ENCODE results near the gene LRRC8C. TPM values are rescaled to one million over a fixed set of nuclear protein-coding genes. Genes with fewer than 3 reads are reported as not detected.

Gene LRRC8C
- total RNA-seq, 2 donors from 2014 or later: 15.8 to 25.4 TPM

DNA sequence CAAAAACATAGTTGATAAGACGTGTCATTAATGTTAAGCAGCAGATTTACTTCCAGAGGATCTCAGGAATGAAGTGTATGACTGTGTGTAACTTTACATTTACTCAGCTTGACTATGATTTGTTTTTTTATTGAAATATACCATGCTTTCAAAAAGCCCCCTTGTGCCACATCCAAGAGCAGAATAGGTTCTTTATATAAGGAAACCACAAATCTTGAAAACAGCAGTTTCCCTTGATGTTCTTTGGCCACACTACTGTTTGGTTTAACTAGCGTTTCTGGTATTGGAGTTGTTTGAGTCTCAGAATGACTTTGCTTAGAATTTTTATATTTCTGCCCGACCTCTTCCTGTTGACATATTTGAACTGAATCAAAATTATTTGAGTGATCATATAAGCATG lies 25.0 kb downstream of the LRRC8C start:
- peaks cover 55 to 76% of the 10 kb centered on the region in 2 donors for H3K4me1 Mint-ChIP-seq (ENCODE audit: low read depth in 2 of 2)
- no peak for DNase-seq (ENCODE audit: low spot score)
- peaks cover 18% of the 10 kb centered on the region for H3K36me3 Mint-ChIP-seq
- ATAC-seq: peak; percentile 64 to 84
- no peaks in the 10 kb centered on the region for H3K9me3 Mint-ChIP-seq
- H3K27me3 Mint-ChIP-seq: no peaks in the 10 kb centered on the region
- peak overlapping the region; percentile 65 to 72 for H3K27ac Mint-ChIP-seq
- H3K4me3 Mint-ChIP-seq: peak overlapping the region; percentile 49

DNA sequence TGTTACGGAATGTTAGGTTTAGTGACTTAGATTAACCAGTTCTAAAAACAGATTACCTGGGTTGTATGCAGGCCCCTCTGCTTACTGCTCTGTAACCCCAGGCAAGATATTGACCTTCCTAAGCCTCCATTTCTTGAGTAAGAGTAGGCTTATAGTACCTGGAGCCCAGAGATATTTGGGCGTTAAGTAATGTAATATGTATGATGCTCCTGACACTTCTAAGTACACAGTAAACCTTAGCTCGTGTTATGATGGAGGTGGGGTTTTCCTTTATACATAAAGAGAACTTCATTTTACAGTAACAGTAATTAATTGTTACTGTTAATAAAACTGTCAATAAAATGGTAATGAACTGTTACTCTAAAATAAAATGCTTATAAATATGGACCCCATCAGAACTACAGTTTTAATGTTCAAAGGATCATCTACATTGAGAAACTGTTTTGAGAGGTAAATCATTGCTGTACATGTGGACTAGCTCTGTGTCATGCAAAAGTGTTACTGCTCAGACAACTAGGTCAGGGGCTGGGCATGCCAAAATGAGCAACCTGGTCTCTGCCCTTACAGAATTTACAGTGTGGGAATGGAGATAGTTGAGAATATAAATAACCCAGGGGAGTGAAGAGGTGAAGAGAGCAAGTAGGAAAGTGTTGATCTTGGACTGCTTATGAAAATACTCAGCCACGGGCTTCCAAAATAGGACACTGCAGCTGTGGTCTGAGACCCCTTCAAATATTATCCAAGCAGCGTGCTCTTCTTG lies 26.6 kb downstream of the LRRC8C start:
- peaks cover 26% of the 10 kb centered on the region for H3K36me3 Mint-ChIP-seq
- H3K27me3 Mint-ChIP-seq: no peaks in the 10 kb centered on the region
- H3K27ac Mint-ChIP-seq: peak overlapping the region; percentile 61 to 72
- no peak for DNase-seq (ENCODE audit: low spot score)
- H3K4me3 Mint-ChIP-seq: peak overlapping the region; percentile 11
- peak in 1 of 2 donors; percentile 61 for ATAC-seq
- peaks cover 62 to 75% of the 10 kb centered on the region in 2 donors for H3K4me1 Mint-ChIP-seq (ENCODE audit: low read depth in 2 of 2)
- no peaks in the 10 kb centered on the region for H3K9me3 Mint-ChIP-seq

GRCh38 chr1:89660224-89661061 lies 27.5 kb downstream of the LRRC8C start:
- peaks cover 59 to 73% of the 10 kb centered on the region in 2 donors for H3K4me1 Mint-ChIP-seq (ENCODE audit: low read depth in 2 of 2)
- H3K9me3 Mint-ChIP-seq: no peaks in the 10 kb centered on the region
- peaks cover 31% of the 10 kb centered on the region for H3K36me3 Mint-ChIP-seq
- no peaks in the 10 kb centered on the region for H3K27me3 Mint-ChIP-seq
- ATAC-seq (no peak), DNase-seq (ENCODE audit: low spot score) (no peak)
- H3K27ac Mint-ChIP-seq: peak overlapping the region; percentile 61 to 72
- peak overlapping the region; percentile 29 for H3K4me3 Mint-ChIP-seq

- peak overlapping the region in 1 of 2 donors; percentile 32 for H3K27ac Mint-ChIP-seq
- no peak for DNase-seq (ENCODE audit: low spot score)
- H3K4me1 Mint-ChIP-seq (ENCODE audit: low read depth in 2 of 2): peaks cover 60 to 75% of the 10 kb centered on the region in 2 donors
- H3K36me3 Mint-ChIP-seq: peaks cover 28% of the 10 kb centered on the region
- H3K9me3 Mint-ChIP-seq: no peaks in the 10 kb centered on the region
- no peaks in the 10 kb centered on the region for H3K27me3 Mint-ChIP-seq
- no peak for ATAC-seq
- no peak overlapping the region for H3K4me3 Mint-ChIP-seq
These were observed 33.0 kb downstream of the LRRC8C start for GRCh38 chr1:89665941-89666340.

GRCh38 chr1:89666640-89667039 lies 33.7 kb downstream of the LRRC8C start:
- H3K27me3 Mint-ChIP-seq: no peaks in the 10 kb centered on the region
- DNase-seq (ENCODE audit: low spot score): no peak
- no peak overlapping the region for H3K4me3 Mint-ChIP-seq
- H3K4me1 Mint-ChIP-seq (ENCODE audit: low read depth in 2 of 2): peaks cover 60 to 75% of the 10 kb centered on the region in 2 donors
- H3K27ac Mint-ChIP-seq: peak overlapping the region in 1 of 2 donors; percentile 32
- peaks cover 21% of the 10 kb centered on the region for H3K36me3 Mint-ChIP-seq
- H3K9me3 Mint-ChIP-seq: no peaks in the 10 kb centered on the region
- no peak for ATAC-seq

DNA sequence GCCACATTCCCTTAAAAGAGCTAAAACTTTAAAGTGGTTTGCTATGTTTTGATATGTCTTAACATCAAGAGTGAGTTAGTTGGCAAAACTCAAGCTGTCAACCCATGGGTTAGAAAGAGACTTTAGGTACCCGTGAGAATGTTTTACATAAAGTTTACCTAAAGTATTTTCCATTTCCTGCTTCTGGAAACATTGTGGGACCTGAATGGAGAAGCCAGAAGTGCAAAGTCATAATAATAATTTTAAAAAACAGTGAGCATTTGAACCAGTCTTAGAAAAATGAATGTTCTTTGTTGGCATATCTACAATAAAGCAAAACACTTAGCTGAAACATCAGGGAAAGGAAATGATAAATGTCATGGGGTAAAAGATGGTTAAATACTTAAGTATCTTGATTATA lies 34.8 kb downstream of the LRRC8C start:
- Mint-ChIP-seq H3K27ac (peak overlapping the region in 1 of 2 donors; percentile 28), H3K9me3 (no peaks in the 10 kb centered on the region), H3K36me3 (peaks cover 13% of the 10 kb centered on the region), H3K27me3 (no peaks in the 10 kb centered on the region), H3K4me3 (no peak overlapping the region), H3K4me1 (ENCODE audit: low read depth in 2 of 2) (peaks cover 58 to 75% of the 10 kb centered on the region in 2 donors)
- no peak for ATAC-seq
- no peak for DNase-seq (ENCODE audit: low spot score)

DNA sequence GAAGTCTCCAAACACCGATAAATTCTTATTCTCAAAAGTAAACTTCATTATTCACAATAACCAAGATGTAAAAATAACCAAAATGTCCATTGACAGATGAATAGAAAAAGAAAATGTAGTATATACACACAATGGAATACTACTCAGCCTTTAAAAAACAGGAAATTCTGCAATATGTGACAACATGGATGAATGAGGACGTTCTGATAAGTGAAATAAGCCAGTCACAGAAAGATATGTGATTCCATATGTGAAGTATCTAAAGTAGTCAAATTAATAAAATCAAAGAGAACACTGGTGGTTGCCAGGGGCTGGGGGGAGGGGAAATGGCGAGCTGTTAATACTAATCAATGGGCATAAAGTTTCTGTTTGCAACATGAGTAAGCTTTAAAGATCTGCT lies 36.0 kb downstream of the LRRC8C start:
- Mint-ChIP-seq H3K27me3 (no peaks in the 10 kb centered on the region), H3K36me3 (peaks cover 10% of the 10 kb centered on the region), H3K4me3 (peak overlapping the region; percentile 73), H3K9me3 (no peaks in the 10 kb centered on the region), H3K4me1 (ENCODE audit: low read depth in 2 of 2) (peaks cover 58 to 79% of the 10 kb centered on the region in 2 donors), H3K27ac (peak overlapping the region; percentile 71 to 81)
- DNase-seq (ENCODE audit: low spot score) (no peak), ATAC-seq (no peak)

DNA sequence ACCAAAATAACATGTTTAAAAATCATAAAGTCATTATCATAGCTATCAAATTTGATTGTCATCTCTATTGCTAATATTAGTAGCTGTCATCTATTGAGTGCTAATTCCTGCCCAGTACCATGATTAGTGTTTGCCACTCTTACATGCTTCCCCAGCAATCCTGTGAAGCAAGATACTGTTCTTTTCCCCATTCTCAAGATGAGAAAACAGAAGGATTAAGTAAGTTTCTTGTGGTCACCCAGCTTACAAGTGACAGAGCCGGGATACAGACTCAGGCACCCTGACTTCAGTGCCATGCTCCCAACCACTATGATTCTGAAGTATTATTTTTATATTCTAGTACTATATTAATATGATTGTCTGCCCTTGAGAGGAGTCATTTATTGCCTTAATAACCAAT lies 36.5 kb downstream of the LRRC8C start:
- H3K4me3 Mint-ChIP-seq: peak overlapping the region; percentile 73
- no peaks in the 10 kb centered on the region for H3K9me3 Mint-ChIP-seq
- no peaks in the 10 kb centered on the region for H3K27me3 Mint-ChIP-seq
- H3K36me3 Mint-ChIP-seq: peaks cover 5% of the 10 kb centered on the region
- ATAC-seq: no peak
- H3K4me1 Mint-ChIP-seq (ENCODE audit: low read depth in 2 of 2): peaks cover 53 to 76% of the 10 kb centered on the region in 2 donors
- DNase-seq (ENCODE audit: low spot score): no peak
- peak overlapping the region; percentile 71 to 81 for H3K27ac Mint-ChIP-seq

DNA sequence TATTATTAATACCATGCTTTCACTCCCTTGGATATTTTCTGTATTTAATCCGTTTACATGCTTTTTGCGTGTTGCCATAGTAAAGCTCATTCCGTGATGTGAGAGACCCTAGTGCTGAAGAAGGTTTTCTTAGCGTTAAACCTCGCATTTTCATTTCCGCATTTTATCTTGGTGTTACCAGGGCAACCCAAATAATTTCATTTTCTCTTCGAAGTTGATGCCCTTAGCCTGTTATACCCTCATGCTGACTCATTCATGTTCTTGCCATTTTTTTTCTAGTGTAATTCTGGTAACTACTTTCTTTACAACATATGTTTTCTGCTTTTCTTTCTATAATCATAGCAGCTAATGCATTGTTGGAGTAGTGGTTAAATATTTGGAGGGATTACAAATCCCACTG lies 37.2 kb downstream of the LRRC8C start:
- H3K27ac Mint-ChIP-seq: peak overlapping the region; percentile 71 to 81
- DNase-seq (ENCODE audit: low spot score): no peak
- no peaks in the 10 kb centered on the region for H3K36me3 Mint-ChIP-seq
- H3K27me3 Mint-ChIP-seq: no peaks in the 10 kb centered on the region
- peak; percentile 90 for ATAC-seq
- H3K4me3 Mint-ChIP-seq: peak overlapping the region; percentile 73
- peaks cover 46 to 76% of the 10 kb centered on the region in 2 donors for H3K4me1 Mint-ChIP-seq (ENCODE audit: low read depth in 2 of 2)
- H3K9me3 Mint-ChIP-seq: no peaks in the 10 kb centered on the region

DNA sequence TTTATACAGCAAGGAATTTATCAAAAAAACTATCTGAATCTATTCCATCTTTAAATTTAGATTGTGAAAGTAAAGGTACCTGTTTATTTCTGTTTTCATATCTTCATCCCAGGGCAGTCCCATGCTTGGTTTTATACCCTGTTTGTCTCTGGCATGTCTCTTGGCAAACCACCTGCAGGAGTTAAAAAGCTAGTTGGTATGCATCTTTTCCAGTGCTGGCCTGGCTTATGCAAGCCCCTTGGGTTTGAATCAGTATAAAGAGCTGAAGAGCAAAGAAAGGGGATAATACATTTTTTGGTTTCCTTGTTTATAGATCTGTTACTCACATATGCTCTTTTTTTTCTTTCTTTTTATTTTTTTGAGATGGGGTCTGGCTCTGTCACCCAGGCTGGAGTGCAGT lies 37.8 kb downstream of the LRRC8C start:
- Mint-ChIP-seq H3K27ac (peak overlapping the region; percentile 71 to 81), H3K27me3 (no peaks in the 10 kb centered on the region), H3K36me3 (no peaks in the 10 kb centered on the region), H3K9me3 (no peaks in the 10 kb centered on the region), H3K4me1 (ENCODE audit: low read depth in 2 of 2) (peaks cover 51 to 80% of the 10 kb centered on the region in 2 donors), H3K4me3 (peak overlapping the region; percentile 45)
- ATAC-seq: no peak
- DNase-seq (ENCODE audit: low spot score): no peak

GRCh38 chr1:89671775-89672488 lies 39.0 kb downstream of the LRRC8C start:
- Mint-ChIP-seq H3K4me3 (peak overlapping the region; percentile 3), H3K4me1 (ENCODE audit: low read depth in 2 of 2) (peaks cover 48 to 75% of the 10 kb centered on the region in 2 donors), H3K36me3 (no peaks in the 10 kb centered on the region), H3K9me3 (no peaks in the 10 kb centered on the region), H3K27ac (peak overlapping the region; percentile 71 to 81), H3K27me3 (no peaks in the 10 kb centered on the region)
- no peak for ATAC-seq
- no peak for DNase-seq (ENCODE audit: low spot score)

- H3K4me3 Mint-ChIP-seq: no peak overlapping the region
- DNase-seq (ENCODE audit: low spot score): no peak
- H3K9me3 Mint-ChIP-seq: no peaks in the 10 kb centered on the region
- H3K27me3 Mint-ChIP-seq: no peaks in the 10 kb centered on the region
- peak overlapping the region; percentile 34 to 71 for H3K27ac Mint-ChIP-seq
- no peaks in the 10 kb centered on the region for H3K36me3 Mint-ChIP-seq
- no peak for ATAC-seq
- peaks cover 45 to 68% of the 10 kb centered on the region in 2 donors for H3K4me1 Mint-ChIP-seq (ENCODE audit: low read depth in 2 of 2)
These were observed 39.7 kb downstream of the LRRC8C start for GRCh38 chr1:89672489-89673183.

DNA sequence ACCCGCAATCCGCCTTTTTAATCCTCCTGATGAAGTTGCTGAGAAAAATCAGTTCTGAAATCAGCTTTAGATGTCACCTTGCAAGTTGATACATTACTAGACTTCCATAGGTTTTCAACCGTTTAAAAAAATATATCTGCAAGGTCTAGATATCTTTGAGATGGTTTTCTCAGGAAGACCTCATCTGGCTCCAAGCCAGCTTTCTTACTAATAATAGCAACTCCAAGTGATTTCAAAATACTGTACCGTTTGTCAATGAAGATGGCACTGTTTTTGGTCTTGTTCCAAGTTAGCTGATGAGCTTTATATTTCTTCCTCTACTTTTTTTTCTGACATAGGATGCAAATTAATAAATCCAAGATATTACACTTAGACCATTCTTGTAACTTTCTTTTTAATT lies 40.3 kb downstream of the LRRC8C start:
- Mint-ChIP-seq H3K27ac (peak overlapping the region; percentile 34 to 35), H3K4me1 (ENCODE audit: low read depth in 2 of 2) (peaks cover 43 to 64% of the 10 kb centered on the region in 2 donors), H3K27me3 (no peaks in the 10 kb centered on the region), H3K9me3 (no peaks in the 10 kb centered on the region), H3K4me3 (no peak overlapping the region), H3K36me3 (no peaks in the 10 kb centered on the region)
- DNase-seq (ENCODE audit: low spot score) (no peak), ATAC-seq (no peak)
